Astrocyte (in vitro differentiated cells and primary cell): Measurements from ENCODE around the gene EYS.

Experiments
- CTCF ChIP-seq: IDR thresholded peaks from 2 replicates; pipeline ENCODE4 v1.5.1; 2011; ENCODE audit warnings: low read depth, mild to moderate bottlenecking, inconsistent platforms, low read length, moderate library complexity; ENCODE audit not compliant: insufficient read depth
- EZH2 ChIP-seq: IDR thresholded peaks from 2 replicates; pipeline ENCODE4 v1.6.1; 2012; ENCODE audit warnings: mild to moderate bottlenecking, low read length, inconsistent platforms; ENCODE audit not compliant: insufficient read depth

- TF ChIP-seq CTCF: no peak
- no peak for TF ChIP-seq EZH2
Measured at GRCh38 chr6:65191471-65191870, 515.6 kb downstream of the EYS start.
